Keratinocyte (primary cell): Measurements from ENCODE around the gene SLC17A9. TPM values are rescaled to one million over a fixed set of nuclear protein-coding genes. Genes with fewer than 3 reads are reported as not detected.

Source experiments
- DNase-seq: peaks from one replicate; pipeline ENCODE4 v3.0.0-alpha.2; 2011; ENCODE audit warnings: low read depth, missing footprints, low spot score
- FAIRE-seq: peaks from 2 replicates; lab custom pipeline; 2011; peaks lifted over from hg19 to GRCh38; lab: Jason Lieb, UNC
- H2AFZ ChIP-seq: 2 replicates; pipeline ENCODE4 v1.6.0; 2012; ENCODE audit warnings: low read length, control low read depth, inconsistent platforms; ENCODE audit not compliant: control insufficient read depth
- H3K27ac ChIP-seq: 2 replicates; pipeline ENCODE4 v1.5.1; 2011; ENCODE audit warnings: low read length; ENCODE audit not compliant: control insufficient read depth, insufficient read depth
- H3K27me3 ChIP-seq: 3 replicates; pipeline ENCODE4 v1.6.0; 2011; ENCODE audit warnings: low read length; ENCODE audit not compliant: control insufficient read depth, insufficient read depth; ENCODE audit errors: extremely low read depth
- H3K36me3 ChIP-seq, 2 experiments: 2 replicates in 1 of 2; 3 replicates in 1 of 2; pipeline ENCODE4 v1.5.1; 2011; ENCODE audit warnings: low read length in 2 of 2, mild to moderate bottlenecking in 1 of 2; ENCODE audit not compliant: control insufficient read depth in 2 of 2, insufficient read depth in 2 of 2; ENCODE audit errors: extremely low read depth in 1 of 2
- H3K4me1 ChIP-seq: 3 replicates; pipeline ENCODE4 v1.5.1; 2011; ENCODE audit warnings: low read length; ENCODE audit not compliant: control insufficient read depth, insufficient read depth; ENCODE audit errors: extremely low read depth
- H3K4me2 ChIP-seq: 3 replicates; pipeline ENCODE4 v1.6.0; 2011; ENCODE audit warnings: low read depth, low read length; ENCODE audit not compliant: control insufficient read depth, insufficient read depth; ENCODE audit errors: extremely low read depth
- H3K4me3 ChIP-seq, 3 experiments: fragments of 200-600 bp in 1 of 3; sonication (generic) in 1 of 3; 2 replicates in 2 of 3; 3 replicates in 1 of 3; pipeline ENCODE4 v1.5.1; 2011 to 2016; ENCODE audit warnings: low read length in 3 of 3, mild to moderate bottlenecking in 3 of 3, control low read depth in 2 of 3, inconsistent platforms in 1 of 3, low read depth in 1 of 3, mixed read lengths in 1 of 3, mixed run types in 1 of 3, moderate library complexity in 1 of 3; ENCODE audit not compliant: control insufficient read depth in 2 of 3, insufficient read depth in 2 of 3; ENCODE audit errors: extremely low read depth in 1 of 3
- H3K79me2 ChIP-seq: 2 replicates; pipeline ENCODE4 v1.6.0; 2012; ENCODE audit warnings: low read length; ENCODE audit not compliant: control insufficient read depth, insufficient read depth
- H3K9ac ChIP-seq: 3 replicates; pipeline ENCODE4 v1.6.0; 2011; ENCODE audit warnings: low read length; ENCODE audit not compliant: control insufficient read depth, insufficient read depth; ENCODE audit errors: extremely low read depth
- H3K9me1 ChIP-seq: 3 replicates; pipeline ENCODE4 v1.6.0; 2011; ENCODE audit warnings: low read length; ENCODE audit not compliant: control insufficient read depth, insufficient read depth; ENCODE audit errors: extremely low read depth
- H3K9me3 ChIP-seq: 2 replicates; pipeline ENCODE4 v1.5.1; 2012; ENCODE audit warnings: low read depth, low read length; ENCODE audit not compliant: control insufficient read depth
- H4K20me1 ChIP-seq: 3 replicates; pipeline ENCODE4 v1.6.0; 2011; ENCODE audit warnings: low read length; ENCODE audit not compliant: control insufficient read depth, insufficient read depth; ENCODE audit errors: extremely low read depth
- EZH2 ChIP-seq: IDR thresholded peaks from one replicate; pipeline ENCODE4 v1.6.1; 2012; ENCODE audit warnings: inconsistent platforms, mild to moderate bottlenecking, low read length, moderate library complexity
- dilution Hi-C: fragments of 300-500 bp; cut with MboI; formaldehyde crosslinking; loops from one replicate; pipeline ENCODE4 v1.7.0; 2020; ENCODE audit warnings: low sequenced_read_pairs; ENCODE audit not compliant: extremely low pct_ligation_motif_present
- polyA plus RNA-seq, 5 experiments: library from polyadenylated mRNA; depleted of rRNA in 3 of 5; stranded (reverse) in 3 of 5; stranded (forward) in 1 of 5; unstranded in 1 of 5; fragments of >200 nt; gene quantifications; 1 replicate in 1 of 5; 2 replicates in 3 of 5; 3 replicates in 1 of 5; pipeline versions ENCODE4 v1.2.1 to v1.2.3, GENCODE V29; 2011 to 2012; ENCODE audit warnings: missing spikeins in 2 of 5, low read depth in 1 of 5, low replicate concordance in 1 of 5
- TF ChIP-seq, protein P1 (sequence below), 3 experiments: IDR thresholded peaks in 1 of 3; conservative IDR thresholded peaks in 1 of 3; optimal IDR thresholded peaks in 1 of 3; 2 replicates in 2 of 3; 3 replicates in 1 of 3; pipeline versions ENCODE3 to v1.5.1; 2011; ENCODE audit warnings: low read length in 3 of 3, mild to moderate bottlenecking in 3 of 3, moderate library complexity in 2 of 3, control low read depth in 1 of 3, inconsistent platforms in 1 of 3; ENCODE audit not compliant: insufficient read depth in 2 of 3; ENCODE audit errors: extremely low read depth in 1 of 3

SLC17A9 gene
- polyA plus RNA-seq, 1 donor (not counting 4 experiments of a cell fraction or from before 2014, with no cell fraction given) = not detected

DNA sequence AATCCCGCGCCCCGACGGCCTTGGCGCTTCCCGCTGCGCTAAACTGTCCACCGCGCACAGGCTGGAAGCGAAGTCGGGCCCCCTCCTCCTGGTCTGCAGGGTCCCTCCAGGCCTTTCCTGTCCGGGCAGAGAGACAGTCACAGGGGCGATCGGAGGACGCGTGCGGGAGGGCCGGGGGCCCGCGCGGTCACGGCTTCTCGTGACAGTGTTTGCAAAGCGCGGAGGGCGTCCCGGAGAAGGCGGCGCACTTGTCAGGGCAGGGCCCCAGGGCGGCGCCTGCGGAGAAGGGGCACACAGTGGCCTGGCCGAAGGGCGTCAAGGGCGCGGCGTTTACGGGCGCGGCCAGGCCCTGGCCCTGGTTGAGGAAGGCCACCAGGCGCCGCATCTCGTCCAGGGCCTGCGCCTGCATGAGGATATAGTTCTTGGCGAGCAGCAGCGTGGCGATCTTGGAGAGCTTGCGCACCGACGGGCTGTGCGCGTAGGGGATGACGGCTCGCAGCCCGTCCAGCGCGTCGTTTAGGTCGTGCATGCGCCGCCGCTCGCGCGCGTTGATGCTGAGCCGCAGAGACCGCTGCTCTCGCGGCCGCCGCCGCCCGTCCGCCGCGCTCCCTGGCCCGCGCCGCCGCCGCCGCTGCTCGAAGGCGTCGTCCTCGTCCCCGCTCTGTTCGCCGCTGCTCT is 53.5 kb downstream of the SLC17A9 start:
- no peak overlapping the region for H3K4me2 ChIP-seq
- no peaks in the 10 kb centered on the region for H4K20me1 ChIP-seq
- DNase-seq (no peak), FAIRE-seq (no peak)
- no peaks in the 10 kb centered on the region for H3K36me3 ChIP-seq
- no peak overlapping the region for H3K27ac ChIP-seq
- H2AFZ ChIP-seq = no peak overlapping the region
- H3K79me2 ChIP-seq = no peaks in the 10 kb centered on the region
- dilution Hi-C loops = no loop called here
- H3K4me1 ChIP-seq = no peaks in the 10 kb centered on the region
- peaks cover 93% of the 10 kb centered on the region for H3K27me3 ChIP-seq
- TF ChIP-seq, protein P1, sequence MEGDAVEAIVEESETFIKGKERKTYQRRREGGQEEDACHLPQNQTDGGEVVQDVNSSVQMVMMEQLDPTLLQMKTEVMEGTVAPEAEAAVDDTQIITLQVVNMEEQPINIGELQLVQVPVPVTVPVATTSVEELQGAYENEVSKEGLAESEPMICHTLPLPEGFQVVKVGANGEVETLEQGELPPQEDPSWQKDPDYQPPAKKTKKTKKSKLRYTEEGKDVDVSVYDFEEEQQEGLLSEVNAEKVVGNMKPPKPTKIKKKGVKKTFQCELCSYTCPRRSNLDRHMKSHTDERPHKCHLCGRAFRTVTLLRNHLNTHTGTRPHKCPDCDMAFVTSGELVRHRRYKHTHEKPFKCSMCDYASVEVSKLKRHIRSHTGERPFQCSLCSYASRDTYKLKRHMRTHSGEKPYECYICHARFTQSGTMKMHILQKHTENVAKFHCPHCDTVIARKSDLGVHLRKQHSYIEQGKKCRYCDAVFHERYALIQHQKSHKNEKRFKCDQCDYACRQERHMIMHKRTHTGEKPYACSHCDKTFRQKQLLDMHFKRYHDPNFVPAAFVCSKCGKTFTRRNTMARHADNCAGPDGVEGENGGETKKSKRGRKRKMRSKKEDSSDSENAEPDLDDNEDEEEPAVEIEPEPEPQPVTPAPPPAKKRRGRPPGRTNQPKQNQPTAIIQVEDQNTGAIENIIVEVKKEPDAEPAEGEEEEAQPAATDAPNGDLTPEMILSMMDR (optimal IDR thresholded peaks at IDR 0.05 in 1 of 3, IDR thresholded peaks at IDR 0.05 in 1 of 3, conservative IDR thresholded peaks at IDR 0.05 in 1 of 3; ENCODE audit: extremely low read depth in 1 of 3, insufficient read depth in 2 of 3, low read length in 3 of 3) = no peak
- TF ChIP-seq EZH2 = peak; percentile 94
- H3K9me3 ChIP-seq = no peaks in the 10 kb centered on the region
- H3K9me1 ChIP-seq = no peaks in the 10 kb centered on the region
- H3K9ac ChIP-seq = no peak overlapping the region
- H3K4me3 ChIP-seq = no peak overlapping the region

DNA sequence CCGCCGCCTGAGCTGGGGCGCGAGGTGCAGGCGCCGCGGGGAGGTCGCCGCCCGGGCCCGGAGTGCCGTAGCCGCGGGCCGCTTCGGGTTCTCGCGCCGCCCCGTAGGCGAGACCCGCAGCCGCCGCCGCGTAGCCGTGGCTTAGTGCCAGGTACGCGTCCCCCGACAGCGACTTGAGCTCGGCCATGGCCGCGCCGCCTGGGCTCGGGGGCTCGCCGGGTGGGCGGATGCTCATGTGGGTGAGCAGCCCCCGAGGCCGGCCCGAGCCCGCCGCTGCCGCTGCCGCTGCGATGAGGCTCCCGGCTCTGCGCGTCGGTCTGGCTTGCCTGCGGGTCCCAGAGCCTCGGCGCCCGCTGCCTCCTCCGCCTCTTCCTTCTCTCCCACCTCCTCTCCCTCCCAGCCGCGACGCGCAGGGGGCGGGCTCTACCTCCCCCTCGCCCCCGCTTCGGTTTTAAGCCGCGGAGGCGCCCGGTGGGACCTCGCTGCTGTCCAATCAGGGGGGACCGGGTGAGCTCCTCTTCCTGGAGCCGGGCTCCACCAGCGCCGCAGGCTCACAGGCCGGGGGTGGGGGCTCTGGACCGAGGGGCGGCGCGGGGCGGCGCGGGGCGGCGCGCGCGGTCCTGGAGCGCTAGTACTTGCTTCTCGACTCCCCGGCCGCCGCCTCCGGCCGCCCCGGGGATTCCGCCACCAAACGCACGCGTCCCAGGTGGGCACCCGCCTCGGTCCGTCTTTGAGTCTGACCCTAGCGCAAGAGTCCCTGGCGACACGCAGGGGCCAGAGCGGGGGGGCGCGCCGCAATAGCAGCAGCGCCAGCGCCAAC is 54.2 kb downstream of the SLC17A9 start, which contains the start of gene BHLHE23:
TSS of gene BHLHE23 (minus strand) at position 425 of the 820 bp plus-strand sequence. CDS start at position 235, 190 bp downstream.
- Histone ChIP-seq H3K9ac (no peak within 1 kb of the TSS), H3K9me1 (no peaks in the 10 kb centered on the region), H3K36me3 (no peaks in the 10 kb centered on the region), H3K27ac (no peak within 1 kb of the TSS), H3K9me3 (no peaks in the 10 kb centered on the region), H3K79me2 (no peaks in the 10 kb centered on the region), H3K27me3 (peaks cover 95% of the 10 kb centered on the region), H2AFZ (no peak within 1 kb of the TSS), H3K4me2 (no peak within 1 kb of the TSS), H3K4me1 (no peaks in the 10 kb centered on the region), H4K20me1 (no peaks in the 10 kb centered on the region), H3K4me3 (no peak within 1 kb of the TSS)
- TF ChIP-seq, protein P1 (optimal IDR thresholded peaks at IDR 0.05 in 1 of 3, IDR thresholded peaks at IDR 0.05 in 1 of 3, conservative IDR thresholded peaks at IDR 0.05 in 1 of 3; ENCODE audit: extremely low read depth in 1 of 3, insufficient read depth in 2 of 3, low read length in 3 of 3) = no peak
- TF ChIP-seq EZH2 = no peak
- FAIRE-seq (no peak), DNase-seq (no peak)
- dilution Hi-C loops = no loop called here
